Stimulated activated naive CD8-positive, alpha-beta T cell treated with anti-CD3 and anti-CD28 coated beads, Interleukin-15, Interleukin-2, amounts not matched to agents 100 ng/mL and 50 ng/mL, for 24 hours (primary cell): ENCODE results near the gene TMEM14C.
A peak's percentile ranks its signal among the peaks of the same experiment; 100 is the strongest.
"Not testable (repeated sequence)": the region's sequence is repeated elsewhere in the genome, so short reads cannot be mapped to it uniquely, and the experiment has no call there.

Experiments used
- H3K27ac Mint-ChIP-seq: one replicate; pipeline ENCODE4 v1.8.0; 2021; ENCODE audit warnings: mild to moderate bottlenecking, mixed read lengths
- H3K27me3 Mint-ChIP-seq: one replicate; pipeline ENCODE4 v1.8.0; 2021; ENCODE audit warnings: mixed read lengths
- H3K36me3 Mint-ChIP-seq: one replicate; pipeline ENCODE4 v1.8.0; 2021; ENCODE audit warnings: low read depth, mixed read lengths
- H3K4me1 Mint-ChIP-seq: one replicate; pipeline ENCODE4 v1.8.0; 2021; ENCODE audit warnings: low read depth, mixed read lengths
- H3K4me3 Mint-ChIP-seq: one replicate; pipeline ENCODE4 v1.8.0; 2021; ENCODE audit warnings: mild to moderate bottlenecking, mixed read lengths
- H3K9me3 Mint-ChIP-seq: one replicate; pipeline ENCODE4 v1.8.0; 2021; ENCODE audit warnings: mixed read lengths

Gene TMEM14C

GRCh38 chr6:10740061-10740460 lies 17.2 kb downstream of the TMEM14C start:
- H3K36me3 Mint-ChIP-seq = peaks cover 6% of the 10 kb centered on the region
- no peak overlapping the region for H3K4me3 Mint-ChIP-seq
- H3K27me3 Mint-ChIP-seq = no peaks in the 10 kb centered on the region
- H3K27ac Mint-ChIP-seq = no peak overlapping the region
- H3K9me3 Mint-ChIP-seq = no peaks in the 10 kb centered on the region
- H3K4me1 Mint-ChIP-seq = no peaks in the 10 kb centered on the region

DNA sequence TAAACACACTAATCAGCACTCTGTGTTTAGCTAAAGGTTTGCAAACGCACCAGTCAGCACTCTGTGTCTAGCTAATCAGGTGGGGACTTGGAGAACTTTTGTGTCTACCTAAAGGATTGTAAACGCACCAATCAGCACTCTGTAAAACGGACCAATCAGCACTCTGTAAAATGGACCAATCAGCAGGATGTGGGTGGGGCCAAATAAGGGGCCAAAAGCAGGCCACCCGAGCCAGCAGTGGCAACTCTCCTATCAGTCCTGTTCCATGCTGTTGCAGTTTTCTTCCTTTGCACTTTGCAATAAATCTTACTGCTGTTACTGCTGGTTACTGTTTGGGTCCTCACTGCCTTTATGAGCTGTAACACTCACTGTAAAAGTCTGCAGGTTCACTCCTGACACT lies 18.8 kb downstream of the TMEM14C start:
- not testable (repeated sequence) for H3K9me3 Mint-ChIP-seq, H3K4me1 Mint-ChIP-seq, H3K27ac Mint-ChIP-seq, H3K27me3 Mint-ChIP-seq, H3K4me3 Mint-ChIP-seq
- H3K36me3 Mint-ChIP-seq = peaks cover 11% of the 10 kb centered on the region

DNA sequence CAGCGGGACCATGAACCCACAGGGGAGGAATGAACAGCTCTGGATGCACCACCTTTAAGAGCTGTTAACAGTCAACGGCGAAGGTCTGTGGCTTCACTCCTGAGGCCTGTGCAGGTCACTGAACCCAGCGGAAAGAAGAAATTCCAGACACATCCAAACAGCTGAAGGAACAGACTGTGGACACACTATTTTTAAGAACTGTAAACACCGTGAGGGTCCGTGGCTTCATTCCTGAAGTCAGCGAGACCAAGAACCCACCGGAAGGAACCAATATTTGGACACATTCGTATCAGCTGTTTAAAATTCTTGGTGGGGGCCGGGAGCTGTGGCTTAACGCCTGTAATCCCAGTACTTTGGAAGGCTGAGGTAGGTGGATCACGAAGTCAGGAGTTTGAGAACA lies 19.4 kb downstream of the TMEM14C start:
- peaks cover 11% of the 10 kb centered on the region for H3K36me3 Mint-ChIP-seq
- H3K27ac Mint-ChIP-seq = no peak overlapping the region
- H3K9me3 Mint-ChIP-seq = no peaks in the 10 kb centered on the region
- peaks cover 7% of the 10 kb centered on the region for H3K4me1 Mint-ChIP-seq
- H3K27me3 Mint-ChIP-seq = no peaks in the 10 kb centered on the region
- no peak overlapping the region for H3K4me3 Mint-ChIP-seq

DNA sequence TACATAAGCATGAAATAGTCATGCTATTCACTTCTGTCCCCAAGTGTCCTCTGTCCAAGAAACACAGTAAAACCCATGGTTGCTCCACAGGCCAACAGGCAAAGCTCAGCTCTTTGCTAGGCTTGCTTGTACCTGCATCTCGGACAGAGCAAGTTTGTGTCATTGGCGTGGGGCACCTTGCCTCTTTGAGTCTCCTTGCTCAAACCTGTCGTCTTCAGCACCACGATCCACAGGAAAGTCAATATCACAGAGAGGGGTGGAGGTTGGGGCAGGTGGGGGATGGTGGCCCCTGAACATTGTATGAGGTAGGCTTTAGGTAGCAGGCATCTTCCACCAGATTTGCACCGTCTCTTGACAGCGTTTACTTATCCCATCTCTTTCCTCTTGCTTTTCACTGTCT lies 20.6 kb downstream of the TMEM14C start:
- Mint-ChIP-seq H3K4me1 (peaks cover 8% of the 10 kb centered on the region), H3K9me3 (no peaks in the 10 kb centered on the region), H3K27me3 (no peaks in the 10 kb centered on the region), H3K4me3 (no peak overlapping the region), H3K27ac (no peak overlapping the region), H3K36me3 (peaks cover 7% of the 10 kb centered on the region)

GRCh38 chr6:10745116-10745515 lies 22.2 kb downstream of the TMEM14C start:
- Mint-ChIP-seq H3K27ac (peak overlapping the region; percentile 43), H3K4me1 (peaks cover 24% of the 10 kb centered on the region), H3K9me3 (no peaks in the 10 kb centered on the region), H3K27me3 (no peaks in the 10 kb centered on the region), H3K4me3 (no peak overlapping the region), H3K36me3 (peaks cover 15% of the 10 kb centered on the region)

DNA sequence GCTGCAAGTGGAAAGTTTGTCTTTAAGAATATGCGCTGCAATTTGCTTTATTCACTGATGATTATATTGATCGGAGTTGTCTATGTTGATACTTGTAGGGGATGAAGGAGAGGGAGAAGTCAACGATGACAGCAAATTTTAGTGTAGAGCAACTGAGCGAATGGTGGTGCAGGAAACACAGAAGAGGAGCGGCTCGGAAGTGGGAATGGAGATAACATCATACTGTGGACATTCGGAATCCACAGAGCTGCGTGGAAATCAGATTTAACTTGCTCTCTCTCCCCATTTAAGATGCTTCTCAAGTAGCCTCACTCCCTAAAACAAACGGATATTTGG lies 24.0 kb downstream of the TMEM14C start:
- Mint-ChIP-seq H3K27ac (peak overlapping the region; percentile 96), H3K27me3 (no peaks in the 10 kb centered on the region), H3K4me3 (peak overlapping the region; percentile 89), H3K9me3 (no peaks in the 10 kb centered on the region), H3K4me1 (peaks cover 40% of the 10 kb centered on the region), H3K36me3 (peaks cover 32% of the 10 kb centered on the region)

GRCh38 chr6:10747251-10747972 lies 24.5 kb downstream of the TMEM14C start, which contains the start of gene TMEM14B:
TMEM14B (plus strand) TSS chr6:10747805; CDS start chr6:10749246, 1,441 bp downstream.
- H3K4me1 Mint-ChIP-seq = peaks cover 40% of the 10 kb centered on the region
- peaks cover 37% of the 10 kb centered on the region for H3K36me3 Mint-ChIP-seq
- peak within 1 kb of the TSS; percentile 96 for H3K27ac Mint-ChIP-seq
- peak within 1 kb of the TSS; percentile 89 for H3K4me3 Mint-ChIP-seq
- no peaks in the 10 kb centered on the region for H3K9me3 Mint-ChIP-seq
- no peaks in the 10 kb centered on the region for H3K27me3 Mint-ChIP-seq

DNA sequence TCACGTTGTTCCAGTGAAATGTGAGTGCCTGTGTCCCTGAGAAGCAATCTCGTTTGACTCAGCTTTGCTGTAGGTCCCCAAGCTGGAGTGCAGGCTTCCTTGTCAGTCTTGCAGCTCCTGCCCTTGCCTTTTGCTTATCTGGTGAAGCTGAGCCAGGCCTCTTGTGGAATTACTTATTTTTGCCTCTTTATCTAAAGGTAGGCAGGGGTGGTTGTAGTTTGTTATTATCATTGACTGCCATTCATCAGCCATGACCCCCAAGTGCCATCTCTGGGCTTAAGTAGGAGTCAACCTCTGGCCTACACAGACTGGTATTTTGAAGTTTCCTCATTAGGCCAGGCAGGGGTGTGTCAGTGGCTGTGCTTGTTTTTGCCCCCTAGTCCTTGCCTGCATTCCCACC lies 26.9 kb downstream of the TMEM14C start:
- H3K36me3 Mint-ChIP-seq = peaks cover 53% of the 10 kb centered on the region
- peak overlapping the region; percentile 89 for H3K4me3 Mint-ChIP-seq
- peaks cover 50% of the 10 kb centered on the region for H3K4me1 Mint-ChIP-seq
- H3K27me3 Mint-ChIP-seq = no peaks in the 10 kb centered on the region
- no peaks in the 10 kb centered on the region for H3K9me3 Mint-ChIP-seq
- H3K27ac Mint-ChIP-seq = peak overlapping the region; percentile 29

DNA sequence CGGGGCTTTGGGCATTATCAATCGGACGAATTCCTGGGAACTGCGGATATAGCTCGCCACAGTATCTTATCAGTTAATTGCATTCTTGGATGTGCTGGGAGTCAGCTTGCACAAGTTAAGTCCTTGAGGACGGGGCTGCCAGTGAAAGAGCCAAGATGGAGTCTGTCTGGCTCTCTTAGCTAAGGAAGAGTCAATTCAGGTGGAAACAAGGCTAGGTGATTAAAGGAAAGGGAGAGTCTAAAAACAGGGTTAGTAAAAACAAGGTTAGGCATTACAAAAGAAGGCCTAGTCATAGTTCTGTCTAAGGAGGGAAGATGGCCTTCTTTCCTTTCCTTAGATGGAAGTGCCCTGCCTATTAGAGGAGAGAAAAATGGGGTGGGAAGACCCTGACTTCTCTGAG lies 27.7 kb downstream of the TMEM14C start:
- H3K9me3 Mint-ChIP-seq, H3K27me3 Mint-ChIP-seq, H3K4me3 Mint-ChIP-seq, H3K27ac Mint-ChIP-seq: not testable (repeated sequence)
- Mint-ChIP-seq H3K4me1 (peaks cover 56% of the 10 kb centered on the region), H3K36me3 (peaks cover 55% of the 10 kb centered on the region)

DNA sequence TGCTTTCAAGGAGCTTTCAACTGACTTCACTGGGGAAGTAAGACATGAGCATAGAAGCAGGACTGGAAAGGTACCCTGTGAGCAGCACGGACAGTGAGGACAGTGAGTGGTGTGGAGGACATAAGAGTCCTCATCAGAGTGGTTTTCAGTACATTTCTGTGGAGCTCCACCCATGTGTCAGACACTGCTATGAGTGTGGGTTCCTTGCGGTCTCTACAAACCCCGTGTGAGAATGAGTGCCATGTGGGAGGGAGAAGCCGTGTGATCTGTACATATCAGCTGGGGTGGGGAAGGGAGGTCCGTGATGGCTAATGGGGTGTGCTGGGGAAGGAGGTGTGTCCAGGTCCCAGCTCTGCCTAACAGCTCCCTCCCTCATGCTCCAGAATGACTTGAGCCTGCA lies 28.9 kb downstream of the TMEM14C start:
- Mint-ChIP-seq H3K36me3 (peaks cover 64% of the 10 kb centered on the region), H3K4me1 (peaks cover 62% of the 10 kb centered on the region)
- not testable (repeated sequence) for H3K4me3 Mint-ChIP-seq, H3K27ac Mint-ChIP-seq, H3K27me3 Mint-ChIP-seq, H3K9me3 Mint-ChIP-seq

DNA sequence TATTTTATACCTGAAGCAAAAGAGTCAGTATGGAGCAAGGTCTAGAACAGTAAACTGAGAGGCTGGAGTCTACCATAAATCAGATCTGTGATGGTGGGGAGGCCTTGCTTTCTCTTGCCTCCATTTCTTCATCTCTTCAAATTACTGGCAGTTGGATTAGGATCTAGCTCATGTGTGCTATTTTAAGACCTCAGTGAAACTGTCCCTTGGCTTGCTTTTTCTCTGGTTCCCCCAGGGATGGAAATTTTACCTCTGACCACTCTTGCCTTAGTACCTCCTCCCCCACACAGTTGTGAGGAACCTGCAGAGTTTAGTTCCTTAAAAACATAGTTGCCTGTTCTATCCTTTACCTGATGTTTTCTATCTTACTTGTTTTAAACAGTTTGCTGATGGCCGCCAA lies 33.2 kb downstream of the TMEM14C start:
- Mint-ChIP-seq H3K27me3 (no peaks in the 10 kb centered on the region), H3K4me1 (peaks cover 52% of the 10 kb centered on the region), H3K27ac (peak overlapping the region; percentile 53), H3K9me3 (no peaks in the 10 kb centered on the region), H3K4me3 (no peak overlapping the region), H3K36me3 (peaks cover 77% of the 10 kb centered on the region)

DNA sequence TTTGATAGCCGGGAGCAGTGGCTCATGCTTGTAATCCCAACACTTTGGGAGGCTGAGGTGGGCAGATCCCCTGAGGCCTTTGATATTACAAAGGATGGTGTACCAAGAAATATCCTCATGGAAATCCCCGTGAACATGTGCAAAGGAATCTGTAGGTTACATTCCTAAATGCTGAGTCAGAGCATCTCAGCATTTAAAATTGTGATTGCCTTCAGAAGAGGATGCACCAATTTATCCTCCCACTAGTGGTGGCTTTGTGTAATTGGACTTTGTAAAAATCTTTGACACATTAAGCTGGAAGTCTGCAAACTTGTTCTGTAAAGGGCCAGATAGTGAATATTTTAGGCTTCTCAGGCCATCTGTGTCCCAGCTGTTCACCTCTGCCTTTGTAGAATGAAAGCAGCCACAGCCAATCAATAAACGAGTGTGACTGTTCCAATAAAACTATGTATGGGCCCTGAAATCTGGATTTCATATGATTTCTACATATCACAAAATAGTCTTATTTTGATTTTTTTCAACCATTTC lies 36.5 kb downstream of the TMEM14C start:
- H3K27me3 Mint-ChIP-seq = no peaks in the 10 kb centered on the region
- peaks cover 71% of the 10 kb centered on the region for H3K36me3 Mint-ChIP-seq
- H3K4me1 Mint-ChIP-seq = peaks cover 38% of the 10 kb centered on the region
- H3K4me3 Mint-ChIP-seq = no peak overlapping the region
- peak overlapping the region; percentile 61 for H3K27ac Mint-ChIP-seq
- H3K9me3 Mint-ChIP-seq = no peaks in the 10 kb centered on the region

- Mint-ChIP-seq H3K9me3 (no peaks in the 10 kb centered on the region), H3K4me3 (no peak overlapping the region), H3K36me3 (peaks cover 66% of the 10 kb centered on the region), H3K27me3 (no peaks in the 10 kb centered on the region), H3K27ac (no peak overlapping the region), H3K4me1 (peaks cover 35% of the 10 kb centered on the region)
These were observed 37.0 kb downstream of the TMEM14C start for GRCh38 chr6:10759884-10760329.

- H3K9me3 Mint-ChIP-seq = no peaks in the 10 kb centered on the region
- H3K4me3 Mint-ChIP-seq = no peak overlapping the region
- peaks cover 20% of the 10 kb centered on the region for H3K4me1 Mint-ChIP-seq
- no peaks in the 10 kb centered on the region for H3K27me3 Mint-ChIP-seq
- no peak overlapping the region for H3K27ac Mint-ChIP-seq
- peaks cover 47% of the 10 kb centered on the region for H3K36me3 Mint-ChIP-seq
These were observed 40.1 kb downstream of the TMEM14C start for GRCh38 chr6:10763006-10763405.

DNA sequence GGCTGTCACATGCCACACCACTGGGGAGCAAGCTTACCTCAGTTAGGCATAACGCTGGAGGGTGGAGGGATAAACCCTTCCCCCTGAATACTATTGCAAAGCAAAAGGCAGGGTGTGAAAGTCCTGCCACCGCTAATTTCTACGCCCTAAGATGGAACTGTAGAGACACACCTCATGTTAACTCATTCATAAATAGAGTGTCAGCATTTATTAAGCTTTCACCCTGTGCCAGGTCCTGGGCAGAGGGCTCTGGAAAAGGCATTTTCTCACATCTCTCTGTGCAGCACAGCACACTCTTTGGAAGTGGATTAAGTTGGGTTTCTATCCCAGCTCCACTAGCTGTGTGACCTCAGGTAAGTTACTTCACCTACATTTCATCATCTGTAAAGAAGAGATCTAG lies 46.5 kb downstream of the TMEM14C start:
- no peak overlapping the region for H3K27ac Mint-ChIP-seq
- no peak overlapping the region for H3K4me3 Mint-ChIP-seq
- peaks cover 36% of the 10 kb centered on the region for H3K36me3 Mint-ChIP-seq
- H3K27me3 Mint-ChIP-seq = no peaks in the 10 kb centered on the region
- H3K9me3 Mint-ChIP-seq = no peaks in the 10 kb centered on the region
- H3K4me1 Mint-ChIP-seq = no peaks in the 10 kb centered on the region

DNA sequence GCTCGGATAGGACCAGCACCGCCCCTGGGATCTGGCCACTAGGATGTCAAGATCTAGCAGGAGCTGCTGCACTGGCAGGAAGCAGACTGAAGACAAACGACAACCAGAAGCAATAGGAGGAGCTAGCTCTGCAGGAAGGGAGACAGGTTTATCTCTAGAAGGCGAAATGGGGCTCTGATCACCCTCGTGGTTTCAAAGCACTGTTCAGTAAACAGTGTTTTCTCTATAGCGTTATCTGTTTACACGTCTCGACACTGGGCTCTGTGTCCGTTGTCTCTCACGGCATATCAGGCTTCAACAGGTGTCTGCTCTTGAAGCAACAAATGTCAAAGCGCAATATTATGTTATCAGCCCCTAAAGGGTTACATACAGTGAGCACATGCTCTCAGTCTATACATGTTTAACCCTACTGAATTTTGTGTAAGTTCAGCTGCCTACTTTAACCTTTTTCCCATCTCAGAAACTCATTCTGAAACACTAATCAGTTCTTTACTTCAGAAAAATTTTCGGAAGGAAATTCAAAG lies 48.6 kb downstream of the TMEM14C start:
- Mint-ChIP-seq H3K9me3 (no peaks in the 10 kb centered on the region), H3K4me1 (no peaks in the 10 kb centered on the region), H3K36me3 (peaks cover 50% of the 10 kb centered on the region)

More for the DNA sequence above, 48.6 kb downstream of the TMEM14C start:
- Mint-ChIP-seq H3K4me3 (no peak overlapping the region), H3K27ac (no peak overlapping the region), H3K27me3 (no peaks in the 10 kb centered on the region)
